Left ventricle myocardium inferior (tissue), 1 donor: ENCODE results near the gene MAST4. TPM values are rescaled to one million over a fixed set of nuclear protein-coding genes. Genes with fewer than 3 reads are reported as not detected.

Source experiments
- DNase-seq: peaks from one replicate; pipeline ENCODE4 v3.0.0-alpha.2; 2020
- H3K27ac ChIP-seq: fragments of 200-600 bp; replicated peaks from 2 replicates; pipeline ENCODE4 v1.8.0; 2021
- H3K27me3 ChIP-seq: fragments of 200-600 bp; 2 replicates; pipeline ENCODE4 v1.8.0; 2021; ENCODE audit warnings: low read depth
- H3K36me3 ChIP-seq: fragments of 200-600 bp; 2 replicates; pipeline ENCODE4 v1.8.0; 2021
- H3K4me1 ChIP-seq: fragments of 200-600 bp; 2 replicates; pipeline ENCODE4 v1.8.0; 2021
- H3K4me3 ChIP-seq: fragments of 200-600 bp; 2 replicates; pipeline ENCODE4 v1.8.0; 2021; ENCODE audit warnings: mild to moderate bottlenecking, moderate library complexity
- H3K9me3 ChIP-seq: fragments of 200-600 bp; replicated peaks from 2 replicates; pipeline ENCODE4 v1.8.0; 2021
- CTCF ChIP-seq: fragments of 200-600 bp; IDR thresholded peaks from 2 replicates; pipeline ENCODE4 v1.8.0; 2021; ENCODE audit warnings: antibody characterized with exemption, mild to moderate bottlenecking, borderline replicate concordance
- intact Hi-C: fragments of 100-400 bp; cut with micrococcal nuclease; formaldehyde crosslinking; loops from one replicate; pipeline ENCODE4 v1.11.0; 2022
- total RNA-seq: library from RNA; stranded (reverse); fragmentation: NEBNext Ultra II Directional; extraction: Animal tissue kit (Norgen Biotek cat#: 25700); gene quantifications from one replicate; pipeline ENCODE4 v1.2.1, GENCODE V29; 2021
- donor health status: DM: no; HTN: yes; CAD: no; lungs with severe emphysema.

The MAST4 gene
- total RNA-seq, 1 donor from 2014 or later, result 55.7 TPM

- no peak for TF ChIP-seq CTCF
- Histone ChIP-seq H3K27me3 (no peaks in the 10 kb centered on the region), H3K9me3 (no peaks in the 10 kb centered on the region), H3K4me1 (peaks cover 60% of the 10 kb centered on the region), H3K36me3 (no peaks in the 10 kb centered on the region), H3K27ac (peak overlapping the region; percentile 59), H3K4me3 (peak overlapping the region; percentile 40)
- no peak for DNase-seq
- intact Hi-C loops, result no loop called here
Measured at GRCh38 chr5:66888613-66889012, 292.4 kb downstream of the MAST4 start.

- Histone ChIP-seq H3K4me1 (peaks cover 60% of the 10 kb centered on the region), H3K36me3 (no peaks in the 10 kb centered on the region), H3K27ac (peak overlapping the region; percentile 59), H3K4me3 (peak overlapping the region; percentile 40), H3K27me3 (no peaks in the 10 kb centered on the region), H3K9me3 (no peaks in the 10 kb centered on the region)
- DNase-seq, result no peak
- TF ChIP-seq CTCF, result no peak
- intact Hi-C loops, result no loop called here
Measured at GRCh38 chr5:66889056-66889455, 292.9 kb downstream of the MAST4 start.

- Histone ChIP-seq H3K27ac (peak overlapping the region; percentile 59), H3K36me3 (no peaks in the 10 kb centered on the region), H3K9me3 (no peaks in the 10 kb centered on the region), H3K27me3 (no peaks in the 10 kb centered on the region), H3K4me3 (peak overlapping the region; percentile 40), H3K4me1 (peaks cover 57% of the 10 kb centered on the region)
- TF ChIP-seq CTCF, result no peak
- intact Hi-C loops, result no loop called here
- no peak for DNase-seq
Measured at GRCh38 chr5:66889524-66889923, 293.3 kb downstream of the MAST4 start.

- H3K4me1 ChIP-seq, result peaks cover 51% of the 10 kb centered on the region
- peak overlapping the region; percentile 59 for H3K27ac ChIP-seq
Measured at GRCh38 chr5:66891184-66891925, 295.2 kb downstream of the MAST4 start.

GRCh38 chr5:66892716-66893115, 296.5 kb downstream of the MAST4 start:
- no peak overlapping the region for H3K4me3 ChIP-seq
- no peaks in the 10 kb centered on the region for H3K27me3 ChIP-seq
- no peak for DNase-seq
- H3K36me3 ChIP-seq, result no peaks in the 10 kb centered on the region
- H3K27ac ChIP-seq, result peak overlapping the region; percentile 2
- H3K9me3 ChIP-seq, result no peaks in the 10 kb centered on the region
- no peak for TF ChIP-seq CTCF
- peaks cover 49% of the 10 kb centered on the region for H3K4me1 ChIP-seq
- intact Hi-C loops, result no loop called here

More at GRCh38 chr5:66891184-66891925, 295.2 kb downstream of the MAST4 start:
- Histone ChIP-seq H3K4me3 (no peak overlapping the region), H3K27me3 (no peaks in the 10 kb centered on the region), H3K36me3 (no peaks in the 10 kb centered on the region), H3K9me3 (no peaks in the 10 kb centered on the region)
- DNase-seq, result no peak
- intact Hi-C loops, result no loop called here
- TF ChIP-seq CTCF, result no peak
